HG02840 (cell line): Measurements from ENCODE around the gene PCGF3.
"Not testable (repeated sequence)": the region's sequence is repeated elsewhere in the genome, so short reads cannot be mapped to it uniquely, and the experiment has no call there.

Source experiments
- ATAC-seq: cut with Tn5 transposase; IDR thresholded peaks from one replicate; pipeline ENCODE4 v1.9.1; 2021; ENCODE audit warnings: mild to moderate bottlenecking, moderate library complexity, moderate number of reproducible peaks; ENCODE audit not compliant: unreplicated experiment, low FRiP score

Gene PCGF3

GRCh38 chr4:680928-681645, 24.5 kb upstream of the PCGF3 start:
- ATAC-seq: no peak

GRCh38 chr4:681736-682451, 23.7 kb upstream of the PCGF3 start:
- no peak for ATAC-seq

GRCh38 chr4:682490-683172, 23.0 kb upstream of the PCGF3 start:
- no peak for ATAC-seq

- no peak for ATAC-seq
Observed at GRCh38 chr4:683247-683897, 22.3 kb upstream of the PCGF3 start.

- no peak for ATAC-seq
Observed at GRCh38 chr4:683982-684622, 21.5 kb upstream of the PCGF3 start.

- no peak for ATAC-seq
Observed at GRCh38 chr4:684623-685327, 20.9 kb upstream of the PCGF3 start.

GRCh38 chr4:685679-686412, 19.8 kb upstream of the PCGF3 start:
- no peak for ATAC-seq

- no peak for ATAC-seq
Observed at GRCh38 chr4:686413-687040, 19.1 kb upstream of the PCGF3 start.

- no peak for ATAC-seq
Observed at GRCh38 chr4:687048-687970, 18.3 kb upstream of the PCGF3 start.

GRCh38 chr4:687971-688853, 17.4 kb upstream of the PCGF3 start:
- no peak for ATAC-seq

- ATAC-seq: no peak
Observed at GRCh38 chr4:688854-689681, 16.6 kb upstream of the PCGF3 start, which contains the start of gene SLC49A3. SLC49A3 (minus strand) TSS chr4:689151; CDS start chr4:689127, 24 bp downstream.

GRCh38 chr4:689723-690122, 15.9 kb upstream of the PCGF3 start:
- no peak for ATAC-seq

- ATAC-seq: no peak
Observed at GRCh38 chr4:692771-693554, 12.7 kb upstream of the PCGF3 start.

GRCh38 chr4:694341-694940, 11.2 kb upstream of the PCGF3 start:
- not testable (repeated sequence) for ATAC-seq
